SK-N-SH (cell line): ENCODE results near the gene PTAR1. TPM values are rescaled to one million over a fixed set of nuclear protein-coding genes. Genes with fewer than 3 reads are reported as not detected.

ENCODE experiments used
- CTCF ChIA-PET: fragments of 300-600, 350-600 bp; formaldehyde crosslinking; extraction: SDS; loops from one replicate; lab custom pipeline; 2021; lab: Yijun Ruan, JAX
- POLR2A ChIA-PET: fragments of 350-600 bp; sonication (Branson Sonifier 250); formaldehyde crosslinking; extraction: SDS; loops from one replicate; lab custom pipeline; 2020; ENCODE audit warnings: antibody characterized with exemption, inconsistent platforms; lab: Yijun Ruan, JAX
- DNase-seq: peaks from one replicate; pipeline ENCODE4 v3.0.0; 2012
- H2AFZ ChIP-seq: fragments of 200-600 bp; sonication (generic); 2 replicates; pipeline ENCODE4 v1.8.1; 2016; ENCODE audit warnings: antibody characterized with exemption, mild to moderate bottlenecking, low read depth
- H3F3A ChIP-seq: fragments of 200-600 bp; sonication (generic); replicated peaks from 2 replicates; pipeline ENCODE3; 2016; ENCODE audit warnings: antibody characterized with exemption, mild to moderate bottlenecking; ENCODE audit not compliant: insufficient read depth
- H3K27ac ChIP-seq, 2 experiments: fragments of 200-500 bp in 1 of 2; fragments of 200-600 bp in 1 of 2; sonication (Bioruptor generic) in 1 of 2; sonication (generic), shearing (Covaris generic) in 1 of 2; 2 replicates each; pipeline versions ENCODE4 v1.5.1 to v1.6.1; 2014 to 2016; ENCODE audit warnings: low read depth in 2 of 2, inconsistent platforms in 1 of 2, low read length in 1 of 2, mild to moderate bottlenecking in 1 of 2, mixed read lengths in 1 of 2
- H3K27me3 ChIP-seq: fragments of 200-600 bp; sonication (generic), shearing (Covaris generic); 2 replicates; pipeline ENCODE4 v1.6.1; 2016; ENCODE audit warnings: mixed run types; ENCODE audit not compliant: insufficient read depth
- H3K36me3 ChIP-seq, 2 experiments: fragments of 200-500 bp in 1 of 2; fragments of 200-600 bp in 1 of 2; sonication (Bioruptor generic) in 1 of 2; sonication (generic) in 1 of 2; replicated peaks in 1 of 2; 2 replicates each; pipeline versions ENCODE3 to v1.5.1; 2014 to 2016; ENCODE audit warnings: low read length in 1 of 2, mild to moderate bottlenecking in 1 of 2; ENCODE audit not compliant: insufficient read depth in 2 of 2, control insufficient read depth in 1 of 2
- H3K4me1 ChIP-seq, 2 experiments: fragments of 200-500 bp in 1 of 2; fragments of 200-600 bp in 1 of 2; sonication (Bioruptor generic) in 1 of 2; sonication (generic), shearing (Covaris generic) in 1 of 2; 2 replicates each; pipeline versions ENCODE4 v1.5.1 to v1.6.1; 2014 to 2016; ENCODE audit warnings: low read depth in 1 of 2, low read length in 1 of 2, mixed run types in 1 of 2; ENCODE audit not compliant: insufficient read depth in 2 of 2, control insufficient read depth in 1 of 2
- H3K4me2 ChIP-seq: fragments of 200-600 bp; sonication (generic), shearing (Covaris generic); 2 replicates; pipeline ENCODE4 v1.6.1; 2017; ENCODE audit warnings: mixed run types
- H3K4me3 ChIP-seq, 2 experiments: fragments of 200-500 bp in 1 of 2; fragments of 200-600 bp in 1 of 2; sonication (Bioruptor generic) in 1 of 2; sonication (generic), shearing (Covaris generic) in 1 of 2; 2 replicates each; pipeline versions ENCODE4 v1.5.1 to v1.8.1; 2014 to 2016; ENCODE audit warnings: low read depth in 2 of 2, inconsistent platforms in 1 of 2, low read length in 1 of 2, mild to moderate bottlenecking in 1 of 2, mixed read lengths in 1 of 2, moderate library complexity in 1 of 2
- H3K79me2 ChIP-seq: fragments of 200-600 bp; sonication (generic); 2 replicates; pipeline ENCODE4 v1.8.1; 2017; ENCODE audit warnings: mild to moderate bottlenecking; ENCODE audit not compliant: insufficient read depth
- H3K9ac ChIP-seq: fragments of 200-600 bp; sonication (generic); 2 replicates; pipeline ENCODE4 v1.6.1; 2017; ENCODE audit warnings: mixed run types
- H3K9me2 ChIP-seq: fragments of 200-600 bp; sonication (generic); 2 replicates; pipeline ENCODE4 v1.6.1; 2017; ENCODE audit warnings: mixed run types
- H3K9me3 ChIP-seq: fragments of 200-600 bp; sonication (generic); 2 replicates; pipeline ENCODE4 v1.6.1; 2017; ENCODE audit warnings: mixed run types, mild to moderate bottlenecking, moderate library complexity
- H4K20me1 ChIP-seq: fragments of 200-600 bp; sonication (generic); 2 replicates; pipeline ENCODE4 v1.6.1; 2017; ENCODE audit warnings: mild to moderate bottlenecking, mixed run types; ENCODE audit not compliant: insufficient read depth
- CHD2 ChIP-seq: fragments of 150-350 bp; IDR thresholded peaks from 2 replicates; pipeline ENCODE4 v1.6.1; 2018; ENCODE audit warnings: low read length; ENCODE audit not compliant: partially characterized antibody
- ELF1 ChIP-seq: IDR thresholded peaks from 2 replicates; pipeline ENCODE4 v1.4.0; 2012
- EP300 ChIP-seq, 2 experiments: IDR thresholded peaks; 2 replicates each; pipeline versions ENCODE4 v1.4.0 to v1.6.1; 2012; ENCODE audit warnings: borderline replicate concordance in 1 of 2, low read depth in 1 of 2, low read length in 1 of 2
- FOSL2 ChIP-seq: IDR thresholded peaks from 2 replicates; pipeline ENCODE4 v1.4.0; 2012; ENCODE audit warnings: low read depth, mild to moderate bottlenecking, moderate library complexity, borderline replicate concordance
- GABPA ChIP-seq: IDR thresholded peaks from 2 replicates; pipeline ENCODE4 v1.4.0; 2012; ENCODE audit warnings: low read depth, mild to moderate bottlenecking
- GATA2 ChIP-seq: sonication (generic); formaldehyde crosslinking; IDR thresholded peaks from 2 replicates; pipeline ENCODE4 v1.5.0; 2020; ENCODE audit warnings: mild to moderate bottlenecking, missing genetic modification reagents
- JUND ChIP-seq: IDR thresholded peaks from 2 replicates; pipeline ENCODE4 v1.4.0; 2012
- MXI1 ChIP-seq: IDR thresholded peaks from 2 replicates; pipeline ENCODE4 v1.6.1; 2012; ENCODE audit warnings: mild to moderate bottlenecking, low read depth, low read length, improper control_type of control experiment
- RAD21 ChIP-seq: IDR thresholded peaks from 2 replicates; pipeline ENCODE4 v1.6.1; 2012; ENCODE audit warnings: mild to moderate bottlenecking, low read length
- RFX5 ChIP-seq: IDR thresholded peaks from 2 replicates; pipeline ENCODE4 v1.6.1; 2012; ENCODE audit warnings: mild to moderate bottlenecking, improper control_type of control experiment, low read length
- RXRA ChIP-seq: IDR thresholded peaks from 2 replicates; pipeline ENCODE4 v1.4.0; 2012; ENCODE audit warnings: low read depth, mild to moderate bottlenecking, borderline replicate concordance
- SIN3A ChIP-seq: IDR thresholded peaks from 2 replicates; pipeline ENCODE4 v1.6.1; 2012; ENCODE audit warnings: low read depth, mild to moderate bottlenecking, low read length, moderate library complexity, borderline replicate concordance
- SMC3 ChIP-seq: IDR thresholded peaks from 2 replicates; pipeline ENCODE4 v1.6.1; 2012; ENCODE audit warnings: low read depth, low read length, improper control_type of control experiment
- TAF1 ChIP-seq: IDR thresholded peaks from 2 replicates; pipeline ENCODE4 v1.6.1; 2012; ENCODE audit warnings: low read depth, mild to moderate bottlenecking, low read length, moderate library complexity, borderline replicate concordance
- YY1 ChIP-seq: IDR thresholded peaks from 2 replicates; pipeline ENCODE4 v1.4.0; 2012; ENCODE audit warnings: low read depth, mild to moderate bottlenecking
- WGBS: methylation state at CpG from one replicate; pipeline ENCODE4 v1.1.6; 2017; ENCODE audit warnings: low lambda C conversion rate; 5-methylcytosine and 5-hydroxymethylcytosine counted together
- polyA plus RNA-seq, 3 experiments: library from polyadenylated mRNA; depleted of rRNA; stranded (reverse); fragments of >200 nt; gene quantifications; 2 replicates each; pipeline ENCODE4 v1.2.3, GENCODE V29; 2012
- TF ChIP-seq, protein P1 (sequence below): IDR thresholded peaks from 2 replicates; pipeline ENCODE4 v1.4.0; 2012; ENCODE audit warnings: low read depth, borderline replicate concordance
- TF ChIP-seq, protein P2 (sequence below): IDR thresholded peaks from 2 replicates; pipeline ENCODE4 v1.6.1; 2012; ENCODE audit warnings: mild to moderate bottlenecking, low read depth, low read length, moderate library complexity
- TF ChIP-seq, protein P3 (sequence below): IDR thresholded peaks from 2 replicates; pipeline ENCODE4 v1.4.0; 2012; ENCODE audit warnings: low read depth
- TF ChIP-seq, protein P4 (sequence below): fragments of 150-350 bp; IDR thresholded peaks from 2 replicates; pipeline ENCODE4 v1.6.1; 2017; ENCODE audit warnings: antibody characterized with exemption, low read length, low read depth, borderline replicate concordance

Gene PTAR1
- polyA plus RNA-seq, 1 of the 3 experiments (the other 2 are of a cell fraction), result 4.7 TPM

DNA sequence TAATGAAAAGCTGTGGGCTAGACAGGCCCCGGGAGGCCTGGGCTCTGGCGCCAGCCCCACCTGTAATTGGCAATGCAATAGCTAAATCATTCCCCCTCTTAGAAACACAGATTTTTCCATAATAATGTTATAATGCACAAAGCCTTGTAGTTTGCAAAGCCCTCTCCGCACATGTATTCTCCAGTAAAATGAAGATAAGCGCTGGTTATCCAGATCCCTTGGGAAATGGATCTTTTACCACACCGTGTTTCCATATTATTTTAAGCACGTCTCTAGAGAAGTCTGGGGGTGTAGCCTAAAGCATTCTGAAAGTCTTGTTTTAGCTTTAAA lies 86.5 kb downstream of the PTAR1 start:
- Histone ChIP-seq H3K79me2 (peaks cover 12% of the 10 kb centered on the region; the same call in 1 of the 2 replicates), H3F3A (peaks cover 32% of the 10 kb centered on the region), H2AFZ (peak overlapping the region; percentile 90), H3K4me2 (peak overlapping the region; percentile 95), H4K20me1 (no peaks in the 10 kb centered on the region), H3K4me3 (peak overlapping the region; percentile 70 to 80), H3K9me3 (no peaks in the 10 kb centered on the region), H3K9me2 (no peaks in the 10 kb centered on the region), H3K36me3 (no peaks in the 10 kb centered on the region), H3K4me1 (peaks cover 8 to 23% of the 10 kb centered on the region in 2 experiments; a peak in 3 of 4 replicates), H3K9ac (peak overlapping the region; percentile 75), H3K27ac (peak overlapping the region; percentile 50 to 92; a peak in 3 of 4 replicates), H3K27me3 (no peaks in the 10 kb centered on the region)
- no peak for TF ChIP-seq CHD2
- peak in 1 of 2 experiments; percentile 16; a peak in 1 of 4 replicates for TF ChIP-seq EP300 (IDR thresholded peaks at IDR 0.05; ENCODE audit: borderline replicate concordance in 1 of 2, low read depth in 1 of 2, low read length in 1 of 2)
- DNase-seq, result no peak
- CTCF ChIA-PET, result interaction anchor here (0.9 to 4.6 kb wide), 36 partner anchors 11 to 441 kb away, joined by 3 to 46 read pairs (median 5); partner anchors contain the start of gene PTAR1
- WGBS, result 62% methylated on average over 6 of the region's 6 CpGs
- POLR2A ChIA-PET, result interaction anchor here (0.6 kb wide), 1 partner anchor 929 kb away, joined by 3 read pairs; no protein-coding TSS in a partner anchor

DNA sequence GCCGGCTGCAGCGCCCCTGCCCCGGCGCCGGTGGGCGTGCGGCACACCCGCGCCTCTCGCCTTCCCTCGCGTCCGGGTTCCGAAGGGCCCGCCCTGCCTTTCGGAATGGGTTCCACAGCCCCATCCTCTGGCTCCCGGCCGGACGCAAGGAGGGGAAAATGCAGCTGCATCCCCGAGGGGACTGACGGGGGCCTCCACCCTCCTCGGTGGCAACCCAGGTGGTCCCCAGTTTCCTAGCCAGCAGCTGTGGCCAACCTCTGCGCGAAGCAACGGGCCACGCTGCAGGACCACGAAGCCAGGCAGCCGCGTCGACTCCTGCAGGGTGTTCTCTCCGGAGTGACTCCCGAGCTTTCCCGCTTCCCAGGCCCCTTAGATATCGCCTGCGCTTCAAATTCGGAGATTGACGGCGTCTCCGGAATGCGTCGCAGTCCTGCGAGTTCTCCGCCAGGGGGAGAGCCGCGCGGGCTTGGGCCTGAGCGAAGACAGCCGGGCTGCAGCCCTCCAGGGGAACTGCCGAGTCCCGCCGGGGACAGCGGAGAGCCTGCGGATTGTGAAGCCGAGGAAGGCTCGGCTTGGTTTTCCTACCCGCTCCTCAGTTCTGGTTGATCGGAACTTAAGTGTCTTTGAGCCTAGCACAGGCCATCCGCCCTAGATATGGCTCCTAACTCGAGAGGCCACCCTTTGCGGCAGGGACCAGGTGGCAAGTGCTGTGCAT lies 87.1 kb downstream of the PTAR1 start:
- ChIA-PET CTCF (interaction anchor here (0.6 to 4.6 kb wide), 47 partner anchors 10 to 547 kb away, joined by 3 to 46 read pairs (median 5); partner anchors contain the start of gene PTAR1), POLR2A (interaction anchor here (0.6 kb wide), 1 partner anchor 930 kb away, joined by 3 read pairs; no protein-coding TSS in a partner anchor)
- TF ChIP-seq, protein P1, sequence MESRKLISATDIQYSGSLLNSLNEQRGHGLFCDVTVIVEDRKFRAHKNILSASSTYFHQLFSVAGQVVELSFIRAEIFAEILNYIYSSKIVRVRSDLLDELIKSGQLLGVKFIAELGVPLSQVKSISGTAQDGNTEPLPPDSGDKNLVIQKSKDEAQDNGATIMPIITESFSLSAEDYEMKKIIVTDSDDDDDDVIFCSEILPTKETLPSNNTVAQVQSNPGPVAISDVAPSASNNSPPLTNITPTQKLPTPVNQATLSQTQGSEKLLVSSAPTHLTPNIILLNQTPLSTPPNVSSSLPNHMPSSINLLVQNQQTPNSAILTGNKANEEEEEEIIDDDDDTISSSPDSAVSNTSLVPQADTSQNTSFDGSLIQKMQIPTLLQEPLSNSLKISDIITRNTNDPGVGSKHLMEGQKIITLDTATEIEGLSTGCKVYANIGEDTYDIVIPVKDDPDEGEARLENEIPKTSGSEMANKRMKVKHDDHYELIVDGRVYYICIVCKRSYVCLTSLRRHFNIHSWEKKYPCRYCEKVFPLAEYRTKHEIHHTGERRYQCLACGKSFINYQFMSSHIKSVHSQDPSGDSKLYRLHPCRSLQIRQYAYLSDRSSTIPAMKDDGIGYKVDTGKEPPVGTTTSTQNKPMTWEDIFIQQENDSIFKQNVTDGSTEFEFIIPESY, result no peak
- TF ChIP-seq SIN3A, result peak; percentile 56; the same call in 1 of the 2 replicates
- no peak; the same call in 1 of the 2 replicates for TF ChIP-seq MXI1
- TF ChIP-seq, protein P2, sequence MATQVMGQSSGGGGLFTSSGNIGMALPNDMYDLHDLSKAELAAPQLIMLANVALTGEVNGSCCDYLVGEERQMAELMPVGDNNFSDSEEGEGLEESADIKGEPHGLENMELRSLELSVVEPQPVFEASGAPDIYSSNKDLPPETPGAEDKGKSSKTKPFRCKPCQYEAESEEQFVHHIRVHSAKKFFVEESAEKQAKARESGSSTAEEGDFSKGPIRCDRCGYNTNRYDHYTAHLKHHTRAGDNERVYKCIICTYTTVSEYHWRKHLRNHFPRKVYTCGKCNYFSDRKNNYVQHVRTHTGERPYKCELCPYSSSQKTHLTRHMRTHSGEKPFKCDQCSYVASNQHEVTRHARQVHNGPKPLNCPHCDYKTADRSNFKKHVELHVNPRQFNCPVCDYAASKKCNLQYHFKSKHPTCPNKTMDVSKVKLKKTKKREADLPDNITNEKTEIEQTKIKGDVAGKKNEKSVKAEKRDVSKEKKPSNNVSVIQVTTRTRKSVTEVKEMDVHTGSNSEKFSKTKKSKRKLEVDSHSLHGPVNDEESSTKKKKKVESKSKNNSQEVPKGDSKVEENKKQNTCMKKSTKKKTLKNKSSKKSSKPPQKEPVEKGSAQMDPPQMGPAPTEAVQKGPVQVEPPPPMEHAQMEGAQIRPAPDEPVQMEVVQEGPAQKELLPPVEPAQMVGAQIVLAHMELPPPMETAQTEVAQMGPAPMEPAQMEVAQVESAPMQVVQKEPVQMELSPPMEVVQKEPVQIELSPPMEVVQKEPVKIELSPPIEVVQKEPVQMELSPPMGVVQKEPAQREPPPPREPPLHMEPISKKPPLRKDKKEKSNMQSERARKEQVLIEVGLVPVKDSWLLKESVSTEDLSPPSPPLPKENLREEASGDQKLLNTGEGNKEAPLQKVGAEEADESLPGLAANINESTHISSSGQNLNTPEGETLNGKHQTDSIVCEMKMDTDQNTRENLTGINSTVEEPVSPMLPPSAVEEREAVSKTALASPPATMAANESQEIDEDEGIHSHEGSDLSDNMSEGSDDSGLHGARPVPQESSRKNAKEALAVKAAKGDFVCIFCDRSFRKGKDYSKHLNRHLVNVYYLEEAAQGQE, result peak; percentile 61
- TF ChIP-seq JUND, result no peak
- TF ChIP-seq, protein P3, sequence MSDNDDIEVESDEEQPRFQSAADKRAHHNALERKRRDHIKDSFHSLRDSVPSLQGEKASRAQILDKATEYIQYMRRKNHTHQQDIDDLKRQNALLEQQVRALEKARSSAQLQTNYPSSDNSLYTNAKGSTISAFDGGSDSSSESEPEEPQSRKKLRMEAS, result peak; percentile 86
- TF ChIP-seq YY1, result peak; percentile 67
- TF ChIP-seq, protein P4, sequence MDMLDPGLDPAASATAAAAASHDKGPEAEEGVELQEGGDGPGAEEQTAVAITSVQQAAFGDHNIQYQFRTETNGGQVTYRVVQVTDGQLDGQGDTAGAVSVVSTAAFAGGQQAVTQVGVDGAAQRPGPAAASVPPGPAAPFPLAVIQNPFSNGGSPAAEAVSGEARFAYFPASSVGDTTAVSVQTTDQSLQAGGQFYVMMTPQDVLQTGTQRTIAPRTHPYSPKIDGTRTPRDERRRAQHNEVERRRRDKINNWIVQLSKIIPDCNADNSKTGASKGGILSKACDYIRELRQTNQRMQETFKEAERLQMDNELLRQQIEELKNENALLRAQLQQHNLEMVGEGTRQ, result no peak
- TF ChIP-seq RAD21, result peak; percentile 71
- TF ChIP-seq TAF1, result peak; percentile 34; the same call in 1 of the 2 replicates
- no peak; the same call in 1 of the 2 replicates for TF ChIP-seq FOSL2
- TF ChIP-seq RXRA, result peak; percentile 29; the same call in 1 of the 2 replicates
- TF ChIP-seq RFX5, result no peak
- TF ChIP-seq GABPA, result no peak
- TF ChIP-seq ELF1, result no peak
- TF ChIP-seq SMC3, result peak; percentile 85
- peak; percentile 37 for TF ChIP-seq CHD2
- 0 out of 2 replicates have a peak, but pooled peaks have one; percentile 24 for TF ChIP-seq GATA2 (CRISPR knock-in tag)

More for the DNA sequence above, 87.1 kb downstream of the PTAR1 start:
- 5% methylated on average over 17 of the region's 60 CpGs for WGBS
- peaks cover 8 to 23% of the 10 kb centered on the region in 2 experiments; a peak in 3 of 4 replicates for H3K4me1 ChIP-seq
- no peaks in the 10 kb centered on the region for H3K36me3 ChIP-seq
- peak overlapping the region; percentile 50 to 92 for H3K27ac ChIP-seq
- peak; percentile 86 for DNase-seq
- no peaks in the 10 kb centered on the region for H3K27me3 ChIP-seq
- H3K79me2 ChIP-seq, result peaks cover 12% of the 10 kb centered on the region; the same call in 1 of the 2 replicates
- H2AFZ ChIP-seq, result peak overlapping the region; percentile 90
- peak overlapping the region; percentile 70 to 80 for H3K4me3 ChIP-seq
- H3K9me3 ChIP-seq, result no peaks in the 10 kb centered on the region
- peak overlapping the region; percentile 95 for H3K4me2 ChIP-seq
- H3K9ac ChIP-seq, result peak overlapping the region; percentile 75
- no peaks in the 10 kb centered on the region for H4K20me1 ChIP-seq
- H3F3A ChIP-seq, result peaks cover 32% of the 10 kb centered on the region
- no peaks in the 10 kb centered on the region for H3K9me2 ChIP-seq
